Measurements from ENCODE around the gene PLXNC1.

DNA sequence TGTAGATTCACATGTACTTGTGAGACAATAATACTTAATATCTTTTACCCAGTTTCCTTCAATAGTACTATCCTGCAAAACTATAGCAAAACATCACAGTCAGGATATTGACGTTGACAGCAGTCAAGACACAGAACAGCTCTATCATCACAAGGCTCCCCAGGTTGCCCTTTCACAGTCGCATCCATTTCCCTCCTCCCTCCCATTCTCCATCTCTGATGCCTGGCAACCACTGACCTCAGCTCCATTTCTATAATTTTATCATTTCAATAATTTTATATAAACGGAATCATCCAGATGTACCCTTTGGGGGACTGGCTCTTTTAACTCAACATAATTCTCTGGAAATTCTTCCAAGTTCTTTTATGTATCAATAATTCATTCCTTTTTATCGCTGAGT lies 81.5 kb downstream of the PLXNC1 start:
- TF ChIP-seq EZH2 (IDR thresholded peaks at IDR 0.05; ENCODE audit: borderline replicate concordance, low read length): no peak
- TF ChIP-seq, protein P1, sequence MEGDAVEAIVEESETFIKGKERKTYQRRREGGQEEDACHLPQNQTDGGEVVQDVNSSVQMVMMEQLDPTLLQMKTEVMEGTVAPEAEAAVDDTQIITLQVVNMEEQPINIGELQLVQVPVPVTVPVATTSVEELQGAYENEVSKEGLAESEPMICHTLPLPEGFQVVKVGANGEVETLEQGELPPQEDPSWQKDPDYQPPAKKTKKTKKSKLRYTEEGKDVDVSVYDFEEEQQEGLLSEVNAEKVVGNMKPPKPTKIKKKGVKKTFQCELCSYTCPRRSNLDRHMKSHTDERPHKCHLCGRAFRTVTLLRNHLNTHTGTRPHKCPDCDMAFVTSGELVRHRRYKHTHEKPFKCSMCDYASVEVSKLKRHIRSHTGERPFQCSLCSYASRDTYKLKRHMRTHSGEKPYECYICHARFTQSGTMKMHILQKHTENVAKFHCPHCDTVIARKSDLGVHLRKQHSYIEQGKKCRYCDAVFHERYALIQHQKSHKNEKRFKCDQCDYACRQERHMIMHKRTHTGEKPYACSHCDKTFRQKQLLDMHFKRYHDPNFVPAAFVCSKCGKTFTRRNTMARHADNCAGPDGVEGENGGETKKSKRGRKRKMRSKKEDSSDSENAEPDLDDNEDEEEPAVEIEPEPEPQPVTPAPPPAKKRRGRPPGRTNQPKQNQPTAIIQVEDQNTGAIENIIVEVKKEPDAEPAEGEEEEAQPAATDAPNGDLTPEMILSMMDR (conservative IDR thresholded peaks at IDR 0.05 in 1 of 2, IDR thresholded peaks at IDR 0.05 in 1 of 2; ENCODE audit: extremely low read depth in 1 of 2, insufficient read depth in 1 of 2, low read depth in 1 of 2, low read length in 2 of 2): no peak

Measured in mammary epithelial cell (primary cell).